ENCODE data around the gene SNHG17. TPM values are rescaled to one million over a fixed set of nuclear protein-coding genes. Genes with fewer than 3 reads are reported as not detected.
"Not testable (repeated sequence)": the region's sequence is repeated elsewhere in the genome, so short reads cannot be mapped to it uniquely, and the experiment has no call there.

Gene SNHG17
- total RNA-seq, 1 donor from 2014 or later, result 57.0 TPM

- Mint-ChIP-seq H3K36me3 (peaks cover 42% of the 10 kb centered on the region), H3K27me3 (no peaks in the 10 kb centered on the region), H3K9me3 (no peaks in the 10 kb centered on the region), H3K27ac (no peak overlapping the region), H3K4me3 (no peak overlapping the region), H3K4me1 (ENCODE audit: unreplicated experiment) (peaks cover 3% of the 10 kb centered on the region)
- no peak for TF ChIP-seq CTCF (conservative IDR thresholded peaks at IDR 0.05)
- DNase-seq (ENCODE audit: extremely low spot score, unreplicated experiment), result no peak
These were observed 13.2 kb downstream of the SNHG17 start for GRCh38 chr20:38421915-38422314.

GRCh38 chr20:38420388-38421085 is 14.6 kb downstream of the SNHG17 start:
- H3K4me1 Mint-ChIP-seq (ENCODE audit: unreplicated experiment), result no peaks in the 10 kb centered on the region
- no peaks in the 10 kb centered on the region for H3K27me3 Mint-ChIP-seq
- no peak overlapping the region for H3K4me3 Mint-ChIP-seq
- H3K36me3 Mint-ChIP-seq, result peaks cover 48% of the 10 kb centered on the region
- TF ChIP-seq CTCF (conservative IDR thresholded peaks at IDR 0.05), result no peak
- no peak for DNase-seq (ENCODE audit: extremely low spot score, unreplicated experiment)
- H3K9me3 Mint-ChIP-seq, result no peaks in the 10 kb centered on the region
- no peak overlapping the region for H3K27ac Mint-ChIP-seq

- no peaks in the 10 kb centered on the region for H3K9me3 Mint-ChIP-seq
- DNase-seq (ENCODE audit: extremely low spot score, unreplicated experiment), result no peak
- peaks cover 52% of the 10 kb centered on the region for H3K36me3 Mint-ChIP-seq
- H3K4me3 Mint-ChIP-seq, result no peak overlapping the region
- TF ChIP-seq CTCF (conservative IDR thresholded peaks at IDR 0.05), result no peak
- H3K27me3 Mint-ChIP-seq, result no peaks in the 10 kb centered on the region
- no peaks in the 10 kb centered on the region for H3K4me1 Mint-ChIP-seq (ENCODE audit: unreplicated experiment)
- H3K27ac Mint-ChIP-seq, result no peak overlapping the region
These were observed 16.5 kb downstream of the SNHG17 start for GRCh38 chr20:38418509-38419204.

GRCh38 chr20:38414769-38415450 is 20.2 kb downstream of the SNHG17 start:
- Mint-ChIP-seq H3K27ac (no peak overlapping the region), H3K4me3 (no peak overlapping the region), H3K27me3 (no peaks in the 10 kb centered on the region), H3K36me3 (peaks cover 30% of the 10 kb centered on the region), H3K4me1 (ENCODE audit: unreplicated experiment) (no peaks in the 10 kb centered on the region), H3K9me3 (no peaks in the 10 kb centered on the region)
- DNase-seq (ENCODE audit: extremely low spot score, unreplicated experiment), result no peak
- no peak for TF ChIP-seq CTCF (conservative IDR thresholded peaks at IDR 0.05)

GRCh38 chr20:38412877-38413577 is 22.1 kb downstream of the SNHG17 start:
- Mint-ChIP-seq H3K27ac (no peak overlapping the region), H3K27me3 (no peaks in the 10 kb centered on the region), H3K9me3 (no peaks in the 10 kb centered on the region), H3K36me3 (peaks cover 28% of the 10 kb centered on the region), H3K4me1 (ENCODE audit: unreplicated experiment) (no peaks in the 10 kb centered on the region), H3K4me3 (no peak overlapping the region)
- no peak for TF ChIP-seq CTCF (conservative IDR thresholded peaks at IDR 0.05)
- DNase-seq (ENCODE audit: extremely low spot score, unreplicated experiment), result no peak

GRCh38 chr20:38407822-38408221 is 27.3 kb downstream of the SNHG17 start:
- not testable (repeated sequence) for H3K4me3 Mint-ChIP-seq; DNase-seq (ENCODE audit: extremely low spot score, unreplicated experiment); H3K4me1 Mint-ChIP-seq (ENCODE audit: unreplicated experiment); H3K27me3 Mint-ChIP-seq; H3K27ac Mint-ChIP-seq; H3K9me3 Mint-ChIP-seq
- peaks cover 13% of the 10 kb centered on the region for H3K36me3 Mint-ChIP-seq

All from type B pancreatic cell (in vitro differentiated cells).